PC-9 (cell line): Measurements from ENCODE around the gene TREM2. TPM values are rescaled to one million over a fixed set of nuclear protein-coding genes. Genes with fewer than 3 reads are reported as not detected.

Experiments used
- BruUV-seq: library from RNA; stranded (reverse); fragments of 400-500 nt; replicated peaks from 2 replicates; lab custom pipeline; 2021; lab: Mats Ljungman, UMichigan
- CTCF ChIA-PET: fragments of 300-600 bp; sonication (Branson Sonifier 250); formaldehyde crosslinking; loops from one replicate; lab custom pipeline; 2022; ENCODE audit warnings: antibody characterized with exemption; lab: Charles Lee
- POLR2A ChIA-PET: fragments of 300-600 bp; sonication (Branson Sonifier 250); formaldehyde crosslinking; loops from one replicate; lab custom pipeline; 2022; ENCODE audit warnings: antibody characterized with exemption; ENCODE audit not compliant: unreplicated experiment; lab: Charles Lee
- DNase-seq, 2 experiments: peaks; one replicate each; pipeline versions ENCODE4 v3.0.0 to v3.0.0-alpha.2; 2015 to 2022; ENCODE audit warnings: mixed read lengths in 1 of 2
- H2AFZ ChIP-seq: fragments of 200-600 bp; sonication (generic); 2 replicates; pipeline ENCODE4 v1.8.1; 2017; ENCODE audit warnings: antibody characterized with exemption
- H3F3A ChIP-seq: fragments of 200-600 bp; sonication (generic); 2 replicates; pipeline ENCODE4 v1.8.1; 2017; ENCODE audit warnings: antibody characterized with exemption, mild to moderate bottlenecking, low read depth; ENCODE audit not compliant: insufficient read depth
- H3K27ac ChIP-seq: fragments of 200-600 bp; sonication (generic); 2 replicates; pipeline ENCODE4 v1.6.1; 2016; ENCODE audit warnings: mixed run types
- H3K27me3 ChIP-seq: fragments of 200-600 bp; sonication (generic); 2 replicates; pipeline ENCODE4 v1.6.1; 2016; ENCODE audit warnings: low read depth, mixed run types; ENCODE audit not compliant: insufficient read depth
- H3K36me3 ChIP-seq: fragments of 200-600 bp; sonication (generic); 2 replicates; pipeline ENCODE4 v1.6.1; 2016; ENCODE audit warnings: low read depth, mixed run types
- H3K4me1 ChIP-seq: fragments of 200-600 bp; sonication (generic); replicated peaks from 2 replicates; pipeline ENCODE4 v1.6.1; 2016; ENCODE audit warnings: mixed run types; ENCODE audit not compliant: insufficient read depth
- H3K4me2 ChIP-seq: fragments of 200-600 bp; sonication (generic); 2 replicates; pipeline ENCODE4 v1.6.1; 2017; ENCODE audit warnings: mixed run types
- H3K4me3 ChIP-seq: fragments of 200-600 bp; sonication (generic); 2 replicates; pipeline ENCODE4 v1.6.1; 2016; ENCODE audit warnings: mixed run types
- H3K79me2 ChIP-seq: fragments of 200-600 bp; sonication (generic); 2 replicates; pipeline ENCODE4 v1.6.1; 2017; ENCODE audit warnings: low read depth, mixed run types
- H3K9me2 ChIP-seq: fragments of 200-600 bp; sonication (generic); 2 replicates; pipeline ENCODE4 v1.8.1; 2017; ENCODE audit warnings: mild to moderate bottlenecking; ENCODE audit not compliant: insufficient read depth
- H3K9me3 ChIP-seq: fragments of 200-600 bp; sonication (generic); 2 replicates; pipeline ENCODE4 v1.8.1; 2016; ENCODE audit warnings: low read depth; ENCODE audit not compliant: insufficient read depth
- H4K20me1 ChIP-seq: fragments of 200-600 bp; sonication (generic); 2 replicates; pipeline ENCODE4 v1.8.1; 2017; ENCODE audit not compliant: insufficient read depth
- EZH2 ChIP-seq: fragments of 200-600 bp; sonication (generic); IDR thresholded peaks from 2 replicates; pipeline ENCODE4 v1.8.0; 2017; ENCODE audit warnings: antibody characterized with exemption, low read depth
- intact Hi-C: fragments of 100-400 bp; cut with micrococcal nuclease; formaldehyde crosslinking; loops from one replicate; pipeline ENCODE4 v1.10.0; 2022; ENCODE audit not compliant: unreplicated experiment
- total RNA-seq: library from RNA; stranded (reverse); gene quantifications from 2 replicates; pipeline ENCODE4 v1.2.3, GENCODE V29; 2021
- TF ChIP-seq, protein P1 (sequence below): fragments of 200-600 bp; sonication (generic); conservative IDR thresholded peaks from 2 replicates; pipeline ENCODE4 v1.6.1; 2017; ENCODE audit warnings: mixed run types, antibody characterized with exemption, mild to moderate bottlenecking, moderate library complexity

Gene TREM2
- total RNA-seq, 1 experiment from 2014 or later = not detected

DNA sequence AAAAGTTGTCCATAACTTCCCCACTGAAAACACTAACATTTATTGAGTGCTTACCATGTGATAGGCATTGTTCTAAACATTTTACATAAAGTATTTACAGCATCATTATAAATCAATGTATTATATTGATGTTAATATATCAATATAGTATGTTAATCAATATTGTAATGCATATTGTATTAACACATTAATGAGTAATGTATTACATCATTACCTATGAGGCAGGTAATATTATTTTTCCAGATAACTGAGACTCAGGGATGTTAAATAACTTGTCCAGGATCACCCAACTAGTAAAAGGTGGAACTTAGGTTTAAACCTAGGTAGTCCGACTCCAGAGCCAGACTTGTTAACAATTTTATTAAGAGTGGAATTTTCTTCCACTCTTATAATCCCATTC, 12.2 kb upstream of the TREM2 start:
- H3K9me3 ChIP-seq = no peaks in the 10 kb centered on the region
- intact Hi-C loops = no loop called here
- H3K4me1 ChIP-seq = no peaks in the 10 kb centered on the region
- no peaks in the 10 kb centered on the region for H3K79me2 ChIP-seq
- H3K27me3 ChIP-seq = peaks cover 37% of the 10 kb centered on the region
- H3K4me3 ChIP-seq = no peak overlapping the region
- H4K20me1 ChIP-seq = no peaks in the 10 kb centered on the region
- no peaks in the 10 kb centered on the region for H3F3A ChIP-seq
- H3K4me2 ChIP-seq = no peak overlapping the region
- no peak overlapping the region for H3K27ac ChIP-seq
- TF ChIP-seq, protein P1, sequence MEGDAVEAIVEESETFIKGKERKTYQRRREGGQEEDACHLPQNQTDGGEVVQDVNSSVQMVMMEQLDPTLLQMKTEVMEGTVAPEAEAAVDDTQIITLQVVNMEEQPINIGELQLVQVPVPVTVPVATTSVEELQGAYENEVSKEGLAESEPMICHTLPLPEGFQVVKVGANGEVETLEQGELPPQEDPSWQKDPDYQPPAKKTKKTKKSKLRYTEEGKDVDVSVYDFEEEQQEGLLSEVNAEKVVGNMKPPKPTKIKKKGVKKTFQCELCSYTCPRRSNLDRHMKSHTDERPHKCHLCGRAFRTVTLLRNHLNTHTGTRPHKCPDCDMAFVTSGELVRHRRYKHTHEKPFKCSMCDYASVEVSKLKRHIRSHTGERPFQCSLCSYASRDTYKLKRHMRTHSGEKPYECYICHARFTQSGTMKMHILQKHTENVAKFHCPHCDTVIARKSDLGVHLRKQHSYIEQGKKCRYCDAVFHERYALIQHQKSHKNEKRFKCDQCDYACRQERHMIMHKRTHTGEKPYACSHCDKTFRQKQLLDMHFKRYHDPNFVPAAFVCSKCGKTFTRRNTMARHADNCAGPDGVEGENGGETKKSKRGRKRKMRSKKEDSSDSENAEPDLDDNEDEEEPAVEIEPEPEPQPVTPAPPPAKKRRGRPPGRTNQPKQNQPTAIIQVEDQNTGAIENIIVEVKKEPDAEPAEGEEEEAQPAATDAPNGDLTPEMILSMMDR = no peak
- TF ChIP-seq EZH2 = no peak
- no peak overlapping the region for H2AFZ ChIP-seq
- no peak for DNase-seq
- no peaks in the 10 kb centered on the region for H3K9me2 ChIP-seq
- ChIA-PET POLR2A (no interaction called here), CTCF (no interaction called here)
- BruUV-seq = no TSS peak
- H3K36me3 ChIP-seq = no peaks in the 10 kb centered on the region

- no TSS peak for BruUV-seq
- no peak overlapping the region for H2AFZ ChIP-seq
- ChIA-PET CTCF (no interaction called here), POLR2A (no interaction called here)
- TF ChIP-seq EZH2 = no peak
- TF ChIP-seq, protein P1 = no peak
- no peaks in the 10 kb centered on the region for H3K36me3 ChIP-seq
- no peak overlapping the region for H3K4me3 ChIP-seq
- no peaks in the 10 kb centered on the region for H3F3A ChIP-seq
- H3K27me3 ChIP-seq = peaks cover 35% of the 10 kb centered on the region
- no peaks in the 10 kb centered on the region for H3K9me2 ChIP-seq
- intact Hi-C loops = no loop called here
- no peak overlapping the region for H3K27ac ChIP-seq
- no peaks in the 10 kb centered on the region for H3K79me2 ChIP-seq
- H4K20me1 ChIP-seq = no peaks in the 10 kb centered on the region
- H3K9me3 ChIP-seq = no peaks in the 10 kb centered on the region
- no peak overlapping the region for H3K4me2 ChIP-seq
- no peaks in the 10 kb centered on the region for H3K4me1 ChIP-seq
- no peak for DNase-seq
Observed at GRCh38 chr6:41174610-41175009, 11.7 kb upstream of the TREM2 start.

DNA sequence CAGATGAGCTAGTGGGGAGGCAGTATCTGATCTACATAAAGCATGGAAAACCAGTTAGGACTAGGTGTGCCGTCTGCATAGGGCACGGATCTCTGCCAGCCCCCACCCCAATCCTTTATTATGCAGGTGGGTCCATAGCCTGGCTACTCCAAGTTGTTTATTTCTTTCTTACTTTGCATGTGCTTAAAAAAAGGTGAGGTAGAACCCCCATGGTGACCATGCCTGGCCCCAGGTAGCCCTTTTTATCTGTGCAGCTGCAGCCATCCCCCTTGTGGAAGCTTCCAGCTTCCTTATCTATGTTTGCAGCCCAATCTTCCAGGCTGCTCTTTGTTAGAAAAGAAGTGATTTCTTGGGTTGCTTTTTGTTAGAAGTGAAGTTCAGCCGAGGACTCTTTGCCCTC, 9.0 kb upstream of the TREM2 start:
- no peak overlapping the region for H3K27ac ChIP-seq
- POLR2A ChIA-PET = no interaction called here
- H2AFZ ChIP-seq = no peak overlapping the region
- H3F3A ChIP-seq = no peaks in the 10 kb centered on the region
- no peaks in the 10 kb centered on the region for H3K4me1 ChIP-seq
- peaks cover 29% of the 10 kb centered on the region for H3K27me3 ChIP-seq
- no peaks in the 10 kb centered on the region for H3K9me3 ChIP-seq
- H3K79me2 ChIP-seq = no peaks in the 10 kb centered on the region
- TF ChIP-seq, protein P1 = no peak
- TF ChIP-seq EZH2 = no peak
- no peaks in the 10 kb centered on the region for H4K20me1 ChIP-seq
- no peak overlapping the region for H3K4me2 ChIP-seq
- CTCF ChIA-PET = no interaction called here
- intact Hi-C loops = no loop called here
- H3K4me3 ChIP-seq = no peak overlapping the region
- BruUV-seq = no TSS peak
- no peak for DNase-seq
- no peaks in the 10 kb centered on the region for H3K9me2 ChIP-seq
- no peaks in the 10 kb centered on the region for H3K36me3 ChIP-seq
